Measurements from ENCODE around the gene RNASE9. TPM values are rescaled to one million over a fixed set of nuclear protein-coding genes. Genes with fewer than 3 reads are reported as not detected.

The RNASE9 gene
- total and polyA plus RNA-seq, 3 donors from 2014 or later, result not detected

DNA sequence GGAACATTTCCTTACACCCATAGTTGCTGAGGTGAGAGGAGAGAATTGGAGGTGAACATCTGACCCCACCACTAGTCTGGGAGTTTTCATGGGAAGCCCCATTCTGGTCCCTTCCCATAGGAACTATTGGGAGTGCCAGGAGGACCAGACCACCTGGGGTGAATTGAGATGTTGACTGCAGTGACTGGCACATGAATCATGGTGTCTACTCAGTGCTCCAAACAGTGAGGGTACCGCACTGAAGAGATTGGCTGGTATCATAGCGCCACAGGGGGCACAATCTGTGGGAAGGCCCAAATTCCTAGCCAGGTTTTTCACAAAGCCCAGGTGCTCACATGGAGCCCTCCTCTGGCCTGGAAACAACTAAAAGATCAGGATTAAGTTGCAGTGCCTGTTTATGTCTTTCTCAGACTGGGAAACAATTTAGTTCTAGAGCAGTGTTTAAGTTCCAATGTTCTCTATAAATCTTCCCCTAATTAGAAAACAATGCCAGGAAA lies 3.7 kb upstream of the RNASE9 start:
- intact Hi-C loops (cut with DNase I; ENCODE audit: low total_unique reads), result no loop called here
- Histone ChIP-seq H3K4me3 (no peak overlapping the region), H3K36me3 (ENCODE audit: low read depth, missing control alignments) (no peaks in the 10 kb centered on the region), H3K4me1 (no peaks in the 10 kb centered on the region), H3K9me3 (no peaks in the 10 kb centered on the region), H3K27ac (no peak overlapping the region), H3K27me3 (no peaks in the 10 kb centered on the region)
- WGBS, 2 donors, result 91 to 100% methylated on average over 2 of the region's 2 CpGs
- no peak for DNase-seq
- TF ChIP-seq POLR2A (IDR thresholded peaks at IDR 0.05), result no peak
- TF ChIP-seq, protein P1, sequence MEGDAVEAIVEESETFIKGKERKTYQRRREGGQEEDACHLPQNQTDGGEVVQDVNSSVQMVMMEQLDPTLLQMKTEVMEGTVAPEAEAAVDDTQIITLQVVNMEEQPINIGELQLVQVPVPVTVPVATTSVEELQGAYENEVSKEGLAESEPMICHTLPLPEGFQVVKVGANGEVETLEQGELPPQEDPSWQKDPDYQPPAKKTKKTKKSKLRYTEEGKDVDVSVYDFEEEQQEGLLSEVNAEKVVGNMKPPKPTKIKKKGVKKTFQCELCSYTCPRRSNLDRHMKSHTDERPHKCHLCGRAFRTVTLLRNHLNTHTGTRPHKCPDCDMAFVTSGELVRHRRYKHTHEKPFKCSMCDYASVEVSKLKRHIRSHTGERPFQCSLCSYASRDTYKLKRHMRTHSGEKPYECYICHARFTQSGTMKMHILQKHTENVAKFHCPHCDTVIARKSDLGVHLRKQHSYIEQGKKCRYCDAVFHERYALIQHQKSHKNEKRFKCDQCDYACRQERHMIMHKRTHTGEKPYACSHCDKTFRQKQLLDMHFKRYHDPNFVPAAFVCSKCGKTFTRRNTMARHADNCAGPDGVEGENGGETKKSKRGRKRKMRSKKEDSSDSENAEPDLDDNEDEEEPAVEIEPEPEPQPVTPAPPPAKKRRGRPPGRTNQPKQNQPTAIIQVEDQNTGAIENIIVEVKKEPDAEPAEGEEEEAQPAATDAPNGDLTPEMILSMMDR (IDR thresholded peaks at IDR 0.05), result no peak

DNA sequence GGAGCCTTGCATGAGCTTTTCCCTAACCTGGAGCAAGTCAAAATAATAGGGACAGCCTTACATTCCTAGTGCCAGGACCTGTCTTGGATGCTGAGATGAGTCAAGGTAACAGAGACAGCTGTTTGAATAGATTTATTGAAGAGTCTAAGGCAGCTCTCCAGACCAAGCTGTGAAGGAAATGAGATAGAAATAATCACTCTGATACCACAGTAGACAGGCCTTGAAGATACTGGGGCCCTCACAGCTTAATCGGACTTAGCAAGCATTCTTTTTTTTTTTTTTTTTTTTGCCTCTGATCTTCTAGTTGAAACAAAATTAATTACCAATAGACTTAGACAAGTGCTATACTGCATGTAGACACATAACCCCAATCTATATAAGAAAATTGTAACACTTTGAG lies 3.1 kb upstream of the RNASE9 start:
- intact Hi-C loops (cut with DNase I; ENCODE audit: low total_unique reads), result no loop called here
- no peaks in the 10 kb centered on the region for H3K36me3 ChIP-seq (ENCODE audit: low read depth, missing control alignments)
- no peaks in the 10 kb centered on the region for H3K4me1 ChIP-seq
- no peak for DNase-seq
- no peak overlapping the region for H3K4me3 ChIP-seq
- no peak for TF ChIP-seq POLR2A (IDR thresholded peaks at IDR 0.05)
- TF ChIP-seq, protein P1 (IDR thresholded peaks at IDR 0.05), result no peak
- H3K27ac ChIP-seq, result no peak overlapping the region
- 33 to 43% methylated on average over 1 of the region's 1 CpG for WGBS, 2 donors
- no peaks in the 10 kb centered on the region for H3K9me3 ChIP-seq
- no peaks in the 10 kb centered on the region for H3K27me3 ChIP-seq

DNA sequence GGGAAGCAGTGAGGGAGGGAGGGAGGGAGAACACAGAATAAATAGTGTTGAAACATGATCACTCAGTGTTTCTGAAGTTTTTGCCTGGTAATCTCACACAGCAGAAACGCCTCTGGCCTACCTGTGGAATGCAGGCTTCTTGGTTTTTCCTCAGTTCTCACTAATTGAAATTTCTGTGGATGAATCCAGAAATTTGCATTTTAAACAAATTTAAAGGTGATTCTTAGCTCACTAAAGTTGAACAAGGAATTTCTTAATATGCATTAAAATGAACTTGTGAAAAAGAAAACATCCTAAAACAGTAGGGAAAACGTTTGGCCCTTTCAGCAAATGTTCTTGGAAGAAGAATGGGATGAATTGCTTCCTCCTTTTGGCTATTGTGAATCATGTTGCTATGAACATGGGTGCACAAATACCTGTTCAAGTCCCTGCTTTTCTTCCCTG lies 1.4 kb downstream of the RNASE9 start:
- 39 to 43% methylated on average over 2 of the region's 2 CpGs for WGBS, 2 donors

DNA sequence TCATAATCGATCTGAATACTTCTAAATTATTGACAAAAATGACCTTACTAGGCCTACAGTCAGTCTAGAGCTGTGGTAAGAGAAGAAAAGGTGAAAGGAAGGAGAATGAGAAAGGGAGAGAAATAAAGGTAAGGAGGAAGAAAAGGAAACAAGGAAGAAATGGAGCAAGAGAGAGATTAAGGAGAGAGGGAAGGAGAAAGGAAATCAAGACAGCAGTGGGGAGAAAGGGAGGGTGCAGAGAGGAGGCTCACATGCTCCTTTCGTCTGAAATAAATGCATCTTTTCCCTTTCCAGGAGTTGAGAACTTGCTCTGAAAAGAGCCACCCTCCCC lies 3.7 kb downstream of the RNASE9 start:
- Histone ChIP-seq H3K27me3 (no peaks in the 10 kb centered on the region), H3K9me3 (no peaks in the 10 kb centered on the region), H3K4me1 (no peaks in the 10 kb centered on the region), H3K27ac (no peak overlapping the region), H3K4me3 (no peak overlapping the region), H3K36me3 (ENCODE audit: low read depth, missing control alignments) (no peaks in the 10 kb centered on the region)
- no peak for DNase-seq
- TF ChIP-seq, protein P1 (IDR thresholded peaks at IDR 0.05), result no peak
- no peak for TF ChIP-seq POLR2A (IDR thresholded peaks at IDR 0.05)
- intact Hi-C loops (cut with DNase I; ENCODE audit: low total_unique reads), result no loop called here
- WGBS, 2 donors, result 59 to 64% methylated on average over 2 of the region's 2 CpGs

More for the DNA sequence above, 1.4 kb downstream of the RNASE9 start:
- H3K36me3 ChIP-seq (ENCODE audit: low read depth, missing control alignments), result no peaks in the 10 kb centered on the region
- DNase-seq, result no peak
- intact Hi-C loops (cut with DNase I; ENCODE audit: low total_unique reads), result no loop called here
- no peak overlapping the region for H3K27ac ChIP-seq
- H3K4me1 ChIP-seq, result no peaks in the 10 kb centered on the region
- no peak overlapping the region for H3K4me3 ChIP-seq
- H3K9me3 ChIP-seq, result no peaks in the 10 kb centered on the region
- no peaks in the 10 kb centered on the region for H3K27me3 ChIP-seq
- TF ChIP-seq POLR2A (IDR thresholded peaks at IDR 0.05), result no peak
- TF ChIP-seq, protein P1 (IDR thresholded peaks at IDR 0.05), result no peak

DNA sequence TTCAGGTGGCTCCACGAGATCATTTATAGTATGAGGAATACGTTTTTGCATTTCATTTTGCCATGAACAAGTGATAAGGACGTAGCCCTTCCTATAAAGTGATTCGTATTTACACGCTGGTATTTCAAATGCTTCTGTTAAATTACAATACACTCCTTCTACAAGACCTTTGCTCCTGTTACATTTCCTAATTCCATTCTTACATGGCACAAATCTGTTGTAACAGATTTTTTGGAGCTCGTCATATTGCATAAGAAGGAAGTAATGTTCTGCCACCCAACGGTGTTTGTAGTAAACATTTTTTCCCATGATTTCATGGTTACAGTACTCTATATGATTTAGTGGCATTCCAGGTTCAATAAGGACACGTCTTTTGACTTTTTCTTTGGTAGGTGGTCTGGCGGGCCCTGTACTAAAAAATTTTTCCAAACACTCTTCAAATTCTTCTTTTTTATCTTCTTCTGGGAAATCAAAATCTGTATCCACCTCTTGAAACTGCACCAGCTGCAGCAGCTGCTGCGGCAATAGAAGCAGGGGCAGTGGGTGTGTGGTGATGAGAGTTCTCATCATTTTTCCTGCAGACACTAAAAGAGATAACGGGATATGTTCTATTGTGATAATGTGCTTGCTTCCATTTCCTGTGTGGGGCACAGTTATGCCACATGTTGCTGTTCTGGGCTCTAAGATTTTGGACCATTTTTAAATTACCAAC lies 4.2 kb downstream of the RNASE9 start:
- no peak for DNase-seq
- no peak for TF ChIP-seq POLR2A (IDR thresholded peaks at IDR 0.05)
- TF ChIP-seq, protein P1 (IDR thresholded peaks at IDR 0.05), result no peak
- intact Hi-C loops (cut with DNase I; ENCODE audit: low total_unique reads), result no loop called here
- 74 to 80% methylated on average over 11 of the region's 11 CpGs for WGBS, 2 donors
- no peaks in the 10 kb centered on the region for H3K27me3 ChIP-seq
- no peaks in the 10 kb centered on the region for H3K36me3 ChIP-seq (ENCODE audit: low read depth, missing control alignments)
- no peaks in the 10 kb centered on the region for H3K9me3 ChIP-seq
- H3K27ac ChIP-seq, result no peak overlapping the region
- H3K4me3 ChIP-seq, result no peak overlapping the region
- no peaks in the 10 kb centered on the region for H3K4me1 ChIP-seq

All from testis (tissue), 3 donors.